ENCODE data around the gene GPR65. TPM values are rescaled to one million over a fixed set of nuclear protein-coding genes. Genes with fewer than 3 reads are reported as not detected.
"Not testable (repeated sequence)": the region's sequence is repeated elsewhere in the genome, so short reads cannot be mapped to it uniquely, and the experiment has no call there.

GPR65 gene
- total RNA-seq, 1 experiment from 2014 or later, result 0.09 TPM

- intact Hi-C loops (cut with micrococcal nuclease; ENCODE audit: unreplicated experiment), result no loop called here
- BruUV-seq (replicated peaks), result no TSS peak
Measured at GRCh38 chr14:88016768-88017167, 11.8 kb downstream of the GPR65 start.

GRCh38 chr14:88017535-88017934 lies 12.6 kb downstream of the GPR65 start:
- no peaks in the 10 kb centered on the region for H3K9me3 Mint-ChIP-seq (ENCODE audit: low read depth, unreplicated experiment)
- no peak for DNase-seq
- CTCF ChIA-PET, result interaction anchor here (0.9 to 1.7 kb wide), 2 partner anchors 151 to 172 kb away, joined by 3 to 4 read pairs; no protein-coding TSS in a partner anchor
- no peak overlapping the region for H3K27ac Mint-ChIP-seq (ENCODE audit: unreplicated experiment)
- H3K4me3 Mint-ChIP-seq (ENCODE audit: low read depth, unreplicated experiment), result no peak overlapping the region
- no peak for TF ChIP-seq CTCF (IDR thresholded peaks at IDR 0.05; ENCODE audit: unreplicated experiment)
- H3K36me3 Mint-ChIP-seq (ENCODE audit: insufficient read depth, unreplicated experiment), result no peaks in the 10 kb centered on the region
- BruUV-seq (replicated peaks), result no TSS peak
- intact Hi-C loops (cut with micrococcal nuclease; ENCODE audit: unreplicated experiment), result no loop called here
- no peaks in the 10 kb centered on the region for H3K4me1 Mint-ChIP-seq (ENCODE audit: low read depth, unreplicated experiment)
- no peaks in the 10 kb centered on the region for H3K27me3 Mint-ChIP-seq (ENCODE audit: unreplicated experiment)

More at GRCh38 chr14:88016768-88017167, 11.8 kb downstream of the GPR65 start:
- no peak for DNase-seq
- CTCF ChIA-PET, result interaction anchor here (0.9 to 1.7 kb wide), 2 partner anchors 152 to 173 kb away, joined by 3 to 4 read pairs; no protein-coding TSS in a partner anchor
- Mint-ChIP-seq H3K4me3 (ENCODE audit: low read depth, unreplicated experiment) (no peak overlapping the region), H3K27me3 (ENCODE audit: unreplicated experiment) (no peaks in the 10 kb centered on the region), H3K27ac (ENCODE audit: unreplicated experiment) (no peak overlapping the region), H3K9me3 (ENCODE audit: low read depth, unreplicated experiment) (no peaks in the 10 kb centered on the region), H3K36me3 (ENCODE audit: insufficient read depth, unreplicated experiment) (no peaks in the 10 kb centered on the region), H3K4me1 (ENCODE audit: low read depth, unreplicated experiment) (no peaks in the 10 kb centered on the region)
- no peak for TF ChIP-seq CTCF (IDR thresholded peaks at IDR 0.05; ENCODE audit: unreplicated experiment)

- Mint-ChIP-seq H3K36me3 (ENCODE audit: insufficient read depth, unreplicated experiment) (no peaks in the 10 kb centered on the region), H3K4me1 (ENCODE audit: low read depth, unreplicated experiment) (peaks cover 34% of the 10 kb centered on the region), H3K27me3 (ENCODE audit: unreplicated experiment) (no peaks in the 10 kb centered on the region), H3K27ac (ENCODE audit: unreplicated experiment) (no peak overlapping the region), H3K4me3 (ENCODE audit: low read depth, unreplicated experiment) (no peak overlapping the region), H3K9me3 (ENCODE audit: low read depth, unreplicated experiment) (peaks cover 4% of the 10 kb centered on the region)
- BruUV-seq (replicated peaks), result no TSS peak
- no peak for DNase-seq
- TF ChIP-seq CTCF (IDR thresholded peaks at IDR 0.05; ENCODE audit: unreplicated experiment), result no peak
- intact Hi-C loops (cut with micrococcal nuclease; ENCODE audit: unreplicated experiment), result no loop called here
- CTCF ChIA-PET, result no interaction called here
Measured at GRCh38 chr14:88023658-88024187, 18.8 kb downstream of the GPR65 start.

- H3K27me3 Mint-ChIP-seq (ENCODE audit: unreplicated experiment); intact Hi-C loops (cut with micrococcal nuclease; ENCODE audit: unreplicated experiment); DNase-seq; CTCF ChIA-PET; H3K36me3 Mint-ChIP-seq (ENCODE audit: insufficient read depth, unreplicated experiment); H3K27ac Mint-ChIP-seq (ENCODE audit: unreplicated experiment); H3K9me3 Mint-ChIP-seq (ENCODE audit: low read depth, unreplicated experiment); H3K4me3 Mint-ChIP-seq (ENCODE audit: low read depth, unreplicated experiment); BruUV-seq (replicated peaks): not testable (repeated sequence)
- H3K4me1 Mint-ChIP-seq (ENCODE audit: low read depth, unreplicated experiment), result peaks cover 34% of the 10 kb centered on the region
Measured at GRCh38 chr14:88024252-88025086, 19.5 kb downstream of the GPR65 start.

- Mint-ChIP-seq H3K4me3 (ENCODE audit: low read depth, unreplicated experiment) (no peak overlapping the region), H3K27ac (ENCODE audit: unreplicated experiment) (no peak overlapping the region), H3K4me1 (ENCODE audit: low read depth, unreplicated experiment) (peaks cover 34% of the 10 kb centered on the region), H3K27me3 (ENCODE audit: unreplicated experiment) (no peaks in the 10 kb centered on the region), H3K9me3 (ENCODE audit: low read depth, unreplicated experiment) (peaks cover 4% of the 10 kb centered on the region), H3K36me3 (ENCODE audit: insufficient read depth, unreplicated experiment) (no peaks in the 10 kb centered on the region)
- intact Hi-C loops (cut with micrococcal nuclease; ENCODE audit: unreplicated experiment), result no loop called here
- no TSS peak for BruUV-seq (replicated peaks)
- CTCF ChIA-PET, result no interaction called here
- no peak for TF ChIP-seq CTCF (IDR thresholded peaks at IDR 0.05; ENCODE audit: unreplicated experiment)
- no peak for DNase-seq
Measured at GRCh38 chr14:88025313-88025712, 20.4 kb downstream of the GPR65 start.
